T1000 (cell line): ENCODE measurements around the gene TOP3A.

ENCODE experiments used
- DNase-seq: peaks from one replicate; lab custom pipeline; 2025; ENCODE audit warnings: mixed read lengths; lab: John Stamatoyannopoulos, UW

TOP3A gene

DNA sequence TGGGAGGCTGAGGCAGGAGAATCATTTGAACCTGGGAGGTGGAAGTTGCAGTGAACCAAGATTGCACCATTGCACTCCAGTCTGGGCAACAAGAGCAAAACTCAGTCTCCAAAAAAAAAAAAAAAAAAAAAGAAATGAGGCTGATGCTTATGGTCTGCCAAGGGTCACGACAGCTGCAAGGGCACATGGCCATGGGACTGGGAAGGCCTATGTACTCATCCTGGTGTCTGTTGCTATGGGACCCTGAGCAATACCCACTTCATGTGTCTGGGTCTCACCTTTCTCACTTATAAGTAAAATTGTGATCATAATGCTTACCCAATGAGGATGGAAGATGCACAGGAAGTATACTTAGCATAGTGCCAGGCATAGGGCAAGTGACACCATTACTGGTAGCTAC is 37.7 kb downstream of the TOP3A start:
- no peak for DNase-seq

DNA sequence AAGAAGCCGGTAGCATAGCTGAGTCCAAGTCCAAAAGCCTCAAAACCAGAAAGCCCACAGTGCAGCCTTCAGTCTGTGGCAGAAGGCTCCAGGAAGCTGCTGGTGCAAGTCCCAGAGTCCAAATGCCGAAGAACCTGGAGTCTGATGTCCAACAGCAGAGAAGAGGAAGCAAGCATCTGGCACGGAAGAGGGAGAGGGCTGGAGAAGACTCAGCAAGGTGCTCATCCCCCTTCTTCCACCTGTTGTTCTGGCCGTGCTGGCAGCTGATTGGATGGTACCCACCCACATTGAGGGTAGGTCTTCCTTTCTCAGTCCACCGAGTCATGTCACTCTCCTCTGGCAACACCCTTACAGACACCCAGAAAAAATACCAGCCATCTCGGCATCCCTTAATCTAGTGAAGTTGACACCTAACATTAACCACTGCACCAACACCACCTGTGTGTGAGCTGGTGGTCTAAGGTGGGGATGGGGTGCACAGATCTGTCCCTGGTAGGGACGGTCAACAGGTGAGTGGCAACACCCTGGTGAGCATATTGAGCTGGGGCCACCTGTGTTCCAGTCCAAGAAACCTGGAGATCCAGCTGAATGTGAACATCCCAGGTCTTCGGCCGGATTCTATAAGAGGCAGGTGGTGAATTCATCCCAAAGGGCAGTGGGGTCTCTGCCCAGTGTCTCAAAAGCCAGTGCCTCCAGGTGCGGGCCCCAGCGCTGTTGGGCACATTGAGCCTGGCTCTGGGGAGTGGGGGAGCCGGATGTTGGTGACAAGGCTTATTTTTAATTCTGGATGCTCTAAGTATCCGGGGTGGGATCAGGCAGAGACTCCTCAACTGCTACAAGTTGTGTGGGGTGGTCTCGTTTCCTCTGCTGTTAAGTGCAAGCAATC is 44.5 kb downstream of the TOP3A start:
- DNase-seq = no peak

DNA sequence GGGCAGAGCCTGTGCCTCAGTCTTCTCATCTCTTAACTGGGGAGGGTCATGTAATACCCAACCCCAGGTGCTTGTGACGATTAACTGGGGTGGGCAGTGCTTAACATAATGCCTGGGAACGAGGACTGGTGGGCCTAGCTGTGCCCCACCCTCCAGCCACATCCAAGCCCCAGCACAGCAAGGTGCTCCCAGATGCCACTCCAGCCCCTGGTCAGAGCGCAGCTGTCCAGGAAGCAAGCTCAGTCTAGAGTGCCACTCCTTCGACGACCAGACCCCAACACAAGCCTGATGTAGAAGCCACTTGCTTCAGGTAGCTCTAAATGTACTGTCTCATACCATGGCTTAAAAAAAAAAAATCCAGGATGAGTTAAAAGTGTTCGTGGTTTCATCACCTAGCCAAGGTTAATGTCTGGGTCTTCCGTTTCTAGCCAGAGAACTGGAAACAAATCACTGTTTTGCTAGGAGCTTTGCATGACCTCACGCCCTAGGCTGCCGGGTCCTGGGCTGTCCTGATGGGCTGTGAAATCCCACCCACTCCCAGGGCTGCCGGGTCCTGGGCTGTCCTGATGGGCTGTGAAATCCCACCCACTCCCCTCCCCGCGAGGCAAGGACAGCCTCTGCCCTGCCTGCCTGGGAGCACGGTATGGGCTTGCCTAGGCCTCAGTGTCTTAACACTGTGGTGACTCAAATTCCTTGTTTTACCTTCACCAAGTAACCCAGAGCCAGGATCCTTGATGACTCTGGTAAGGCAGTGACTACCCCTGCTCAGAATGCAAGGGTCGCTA is 46.7 kb downstream of the TOP3A start:
- DNase-seq = peak; percentile 10

- no peak for DNase-seq
Measured at GRCh38 chr17:18267366-18267765, 47.4 kb downstream of the TOP3A start.

DNA sequence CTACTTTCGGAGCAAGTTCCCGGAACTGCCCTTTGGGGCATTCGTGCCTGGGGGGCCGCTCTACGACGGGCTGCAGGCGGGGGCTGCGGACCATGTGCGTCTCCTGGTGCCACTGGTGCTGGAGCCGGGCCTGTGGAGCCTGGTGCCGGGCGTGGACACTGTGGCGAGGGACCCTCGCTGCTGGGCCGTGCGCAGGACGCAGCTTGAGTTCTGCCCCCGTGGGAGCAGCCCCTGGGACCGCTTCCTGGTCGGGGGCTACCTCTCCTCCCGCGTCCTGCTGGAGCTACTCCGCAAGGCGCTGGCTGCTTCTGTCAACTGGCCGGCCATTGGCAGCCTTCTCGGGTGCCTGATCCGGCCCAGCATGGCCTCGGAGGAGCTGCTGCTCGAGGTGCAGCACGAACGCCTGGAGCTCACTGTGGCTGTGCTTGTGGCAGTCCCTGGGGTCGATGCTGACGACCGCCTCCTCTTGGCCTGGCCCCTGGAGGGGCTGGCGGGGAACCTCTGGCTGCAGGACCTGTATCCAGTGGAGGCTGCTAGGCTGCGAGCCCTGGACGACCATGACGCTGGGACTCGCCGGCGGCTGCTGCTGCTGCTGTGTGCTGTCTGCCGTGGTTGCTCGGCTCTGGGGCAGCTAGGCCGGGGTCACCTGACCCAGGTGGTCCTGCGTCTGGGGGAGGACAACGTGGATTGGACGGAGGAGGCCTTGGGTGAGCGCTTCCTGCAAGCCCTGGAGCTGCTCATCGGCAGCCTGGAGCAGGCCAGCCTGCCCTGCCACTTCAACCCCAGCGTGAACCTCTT is 50.7 kb downstream of the TOP3A start:
- no peak for DNase-seq

- DNase-seq = no peak
Measured at GRCh38 chr17:18262641-18263040, 52.2 kb downstream of the TOP3A start.

- no peak for DNase-seq
Measured at GRCh38 chr17:18262111-18262510, 52.7 kb downstream of the TOP3A start.

GRCh38 chr17:18261659-18262058 is 53.1 kb downstream of the TOP3A start:
- DNase-seq = no peak

DNA sequence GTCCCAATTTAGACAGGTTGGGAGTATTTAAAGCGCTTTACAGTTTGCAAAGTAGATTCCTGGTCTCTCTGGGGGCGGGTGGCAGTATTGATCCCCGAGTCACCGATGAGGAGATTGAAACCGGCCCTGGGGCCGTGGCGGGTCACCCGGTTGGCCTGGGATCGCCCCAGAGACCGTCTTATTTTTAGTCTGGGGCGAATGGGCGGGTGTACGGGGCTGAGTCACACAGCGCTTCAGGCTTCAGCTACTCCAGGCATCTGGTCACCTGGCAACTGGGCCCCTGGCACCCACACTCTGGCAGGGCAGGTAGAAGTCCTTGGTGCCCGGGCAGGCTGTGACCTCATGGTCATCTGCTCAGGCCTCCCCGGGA is 53.7 kb downstream of the TOP3A start:
- DNase-seq = peak; percentile 21

DNA sequence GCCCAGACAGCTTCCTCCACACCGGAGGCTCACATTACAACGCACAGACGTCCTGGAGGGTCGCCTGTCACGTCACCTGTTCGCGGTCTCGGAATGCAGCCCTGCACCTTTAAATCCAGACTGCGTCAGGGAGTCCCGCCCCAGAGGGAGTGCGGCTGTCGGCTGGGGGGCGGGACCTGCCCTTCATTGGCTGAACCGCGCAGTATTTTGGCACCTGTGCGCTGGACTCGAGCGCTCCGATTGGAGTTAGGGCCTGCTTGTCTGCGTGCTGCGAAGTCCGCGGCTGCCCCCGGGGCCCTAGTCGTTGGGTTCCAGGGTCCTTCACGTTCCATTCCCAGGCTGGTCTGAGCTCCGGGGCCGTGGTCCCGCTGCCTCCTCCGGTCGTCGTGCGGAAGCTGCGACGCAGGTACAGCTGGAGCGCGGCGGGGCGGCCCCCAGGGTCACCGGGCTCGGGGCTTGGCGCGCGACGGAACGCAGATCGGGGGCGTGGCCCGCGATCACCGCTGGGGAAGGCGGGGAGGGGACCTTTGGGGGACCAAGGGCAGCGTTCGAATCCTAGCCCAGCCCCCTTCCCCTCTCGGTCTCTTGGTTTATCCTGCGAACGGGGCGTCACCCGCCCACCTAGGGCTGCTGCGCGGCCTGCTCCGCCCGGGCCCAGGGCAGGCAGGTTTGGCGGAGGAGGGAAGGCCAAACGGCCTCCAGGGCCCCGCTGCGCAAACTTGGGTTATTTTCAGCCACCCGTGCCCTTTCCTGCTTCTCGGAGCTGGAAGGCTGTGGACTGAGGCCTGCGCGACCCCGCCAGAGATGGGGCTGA is 54.3 kb downstream of the TOP3A start, which contains the start of gene MIEF2:
MIEF2 (plus strand) TSS at position 331 of the 814 bp plus-strand sequence. CDS start 2,059 bp downstream, outside the sequence.
- DNase-seq = peak; percentile 91

DNA sequence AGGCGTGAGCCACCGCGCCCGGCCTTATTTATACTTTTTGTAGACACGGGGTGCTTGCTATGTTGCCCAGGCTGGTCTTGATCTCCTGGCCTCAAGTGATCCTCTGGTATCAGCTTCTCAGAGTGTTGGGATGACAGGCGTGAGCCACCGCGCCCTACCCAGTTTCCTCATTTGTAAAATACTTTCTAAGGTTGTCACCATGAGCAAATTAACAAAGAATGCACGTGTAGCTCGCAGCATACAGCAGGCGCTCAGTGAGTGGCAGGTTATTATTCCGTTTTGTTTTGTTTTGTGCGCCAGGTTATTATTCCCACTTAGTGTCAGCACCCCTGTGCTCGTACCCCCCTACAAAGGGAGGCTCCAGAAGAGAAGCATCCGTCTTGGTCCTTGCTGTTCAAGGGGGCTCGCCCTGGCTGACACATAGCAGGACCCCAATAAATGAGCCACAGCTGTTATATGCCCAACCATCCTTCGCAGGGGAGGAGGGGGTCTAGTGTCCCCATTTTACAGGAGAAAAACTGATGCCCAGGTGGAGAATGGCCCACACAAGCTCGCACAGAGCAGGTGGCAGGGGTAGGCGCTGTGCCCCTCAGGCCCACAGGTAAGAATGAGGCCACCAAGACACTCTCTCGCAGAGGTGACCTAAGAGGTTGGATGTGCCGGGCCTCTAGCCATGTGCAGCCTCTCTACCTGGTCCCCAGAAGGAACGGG is 55.0 kb downstream of the TOP3A start:
- no peak for DNase-seq

GRCh38 chr17:18258356-18259038 is 56.3 kb downstream of the TOP3A start, which contains the start of gene FLII:
TSS of gene FLII (minus strand) at chr17:18258738. CDS start at chr17:18258690, 48 bp downstream.
- DNase-seq = peak; percentile 59

- peak; percentile 77 for DNase-seq
Measured at GRCh38 chr17:18257982-18258355, 56.8 kb downstream of the TOP3A start.

- DNase-seq = no peak
Measured at GRCh38 chr17:18257268-18257981, 57.4 kb downstream of the TOP3A start.

- DNase-seq = no peak
Measured at GRCh38 chr17:18256776-18257175, 58.0 kb downstream of the TOP3A start.

DNA sequence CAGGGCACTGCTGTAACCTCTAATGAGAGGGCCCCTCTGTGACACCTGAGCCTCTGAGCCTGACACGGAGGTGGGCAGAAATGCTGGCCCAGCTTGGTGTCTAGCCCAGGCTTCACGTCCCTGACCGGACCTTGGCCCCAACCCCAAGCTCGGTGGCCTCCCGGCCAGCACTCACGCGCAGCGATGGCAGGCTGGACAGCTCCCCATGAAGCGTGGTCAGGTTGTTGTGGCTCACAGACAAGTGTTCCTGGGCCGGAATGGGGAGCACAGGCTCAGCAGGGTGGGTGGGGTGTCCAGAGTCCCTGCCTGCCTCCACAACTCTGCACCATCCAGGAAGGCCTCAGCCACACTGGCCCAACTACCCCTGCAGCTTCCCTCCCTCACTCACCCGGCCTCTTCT is 58.4 kb downstream of the TOP3A start:
- DNase-seq = no peak

GRCh38 chr17:18254888-18255649 is 59.7 kb downstream of the TOP3A start:
- no peak for DNase-seq
